SK-N-SH (cell line): ENCODE measurements around the gene FRMPD4. TPM values are rescaled to one million over a fixed set of nuclear protein-coding genes. Genes with fewer than 3 reads are reported as not detected.

Experiments
- CTCF ChIA-PET: fragments of 300-600, 350-600 bp; formaldehyde crosslinking; extraction: SDS; loops from one replicate; lab custom pipeline; 2021; lab: Yijun Ruan, JAX
- POLR2A ChIA-PET: fragments of 350-600 bp; sonication (Branson Sonifier 250); formaldehyde crosslinking; extraction: SDS; loops from one replicate; lab custom pipeline; 2020; ENCODE audit warnings: antibody characterized with exemption, inconsistent platforms; lab: Yijun Ruan, JAX
- DNase-seq: peaks from one replicate; pipeline ENCODE4 v3.0.0; 2012
- H2AFZ ChIP-seq: fragments of 200-600 bp; sonication (generic); 2 replicates; pipeline ENCODE4 v1.8.1; 2016; ENCODE audit warnings: antibody characterized with exemption, mild to moderate bottlenecking, low read depth
- H3F3A ChIP-seq: fragments of 200-600 bp; sonication (generic); replicated peaks from 2 replicates; pipeline ENCODE3; 2016; ENCODE audit warnings: antibody characterized with exemption, mild to moderate bottlenecking; ENCODE audit not compliant: insufficient read depth
- H3K27ac ChIP-seq, 2 experiments: fragments of 200-500 bp in 1 of 2; fragments of 200-600 bp in 1 of 2; sonication (Bioruptor generic) in 1 of 2; sonication (generic), shearing (Covaris generic) in 1 of 2; 2 replicates each; pipeline versions ENCODE4 v1.5.1 to v1.6.1; 2014 to 2016; ENCODE audit warnings: low read depth in 2 of 2, inconsistent platforms in 1 of 2, low read length in 1 of 2, mild to moderate bottlenecking in 1 of 2, mixed read lengths in 1 of 2
- H3K27me3 ChIP-seq: fragments of 200-600 bp; sonication (generic), shearing (Covaris generic); 2 replicates; pipeline ENCODE4 v1.6.1; 2016; ENCODE audit warnings: mixed run types; ENCODE audit not compliant: insufficient read depth
- H3K36me3 ChIP-seq, 2 experiments: fragments of 200-500 bp in 1 of 2; fragments of 200-600 bp in 1 of 2; sonication (Bioruptor generic) in 1 of 2; sonication (generic) in 1 of 2; replicated peaks in 1 of 2; 2 replicates each; pipeline versions ENCODE3 to v1.5.1; 2014 to 2016; ENCODE audit warnings: low read length in 1 of 2, mild to moderate bottlenecking in 1 of 2; ENCODE audit not compliant: insufficient read depth in 2 of 2, control insufficient read depth in 1 of 2
- H3K4me1 ChIP-seq, 2 experiments: fragments of 200-500 bp in 1 of 2; fragments of 200-600 bp in 1 of 2; sonication (Bioruptor generic) in 1 of 2; sonication (generic), shearing (Covaris generic) in 1 of 2; 2 replicates each; pipeline versions ENCODE4 v1.5.1 to v1.6.1; 2014 to 2016; ENCODE audit warnings: low read depth in 1 of 2, low read length in 1 of 2, mixed run types in 1 of 2; ENCODE audit not compliant: insufficient read depth in 2 of 2, control insufficient read depth in 1 of 2
- H3K4me2 ChIP-seq: fragments of 200-600 bp; sonication (generic), shearing (Covaris generic); 2 replicates; pipeline ENCODE4 v1.6.1; 2017; ENCODE audit warnings: mixed run types
- H3K4me3 ChIP-seq, 2 experiments: fragments of 200-500 bp in 1 of 2; fragments of 200-600 bp in 1 of 2; sonication (Bioruptor generic) in 1 of 2; sonication (generic), shearing (Covaris generic) in 1 of 2; 2 replicates each; pipeline versions ENCODE4 v1.5.1 to v1.8.1; 2014 to 2016; ENCODE audit warnings: low read depth in 2 of 2, inconsistent platforms in 1 of 2, low read length in 1 of 2, mild to moderate bottlenecking in 1 of 2, mixed read lengths in 1 of 2, moderate library complexity in 1 of 2
- H3K79me2 ChIP-seq: fragments of 200-600 bp; sonication (generic); 2 replicates; pipeline ENCODE4 v1.8.1; 2017; ENCODE audit warnings: mild to moderate bottlenecking; ENCODE audit not compliant: insufficient read depth
- H3K9ac ChIP-seq: fragments of 200-600 bp; sonication (generic); 2 replicates; pipeline ENCODE4 v1.6.1; 2017; ENCODE audit warnings: mixed run types
- H3K9me2 ChIP-seq: fragments of 200-600 bp; sonication (generic); 2 replicates; pipeline ENCODE4 v1.6.1; 2017; ENCODE audit warnings: mixed run types
- H3K9me3 ChIP-seq: fragments of 200-600 bp; sonication (generic); 2 replicates; pipeline ENCODE4 v1.6.1; 2017; ENCODE audit warnings: mixed run types, mild to moderate bottlenecking, moderate library complexity
- H4K20me1 ChIP-seq: fragments of 200-600 bp; sonication (generic); 2 replicates; pipeline ENCODE4 v1.6.1; 2017; ENCODE audit warnings: mild to moderate bottlenecking, mixed run types; ENCODE audit not compliant: insufficient read depth
- CHD2 ChIP-seq: fragments of 150-350 bp; IDR thresholded peaks from 2 replicates; pipeline ENCODE4 v1.6.1; 2018; ENCODE audit warnings: low read length; ENCODE audit not compliant: partially characterized antibody
- CTCF ChIP-seq: fragments of 200-600 bp; sonication (generic); IDR thresholded peaks from 2 replicates; pipeline ENCODE4 v1.6.1; 2017; ENCODE audit warnings: antibody characterized with exemption, mild to moderate bottlenecking, moderate library complexity
- ELF1 ChIP-seq: IDR thresholded peaks from 2 replicates; pipeline ENCODE4 v1.4.0; 2012
- EP300 ChIP-seq, 2 experiments: IDR thresholded peaks; 2 replicates each; pipeline versions ENCODE4 v1.4.0 to v1.6.1; 2012; ENCODE audit warnings: borderline replicate concordance in 1 of 2, low read depth in 1 of 2, low read length in 1 of 2
- FOSL2 ChIP-seq: IDR thresholded peaks from 2 replicates; pipeline ENCODE4 v1.4.0; 2012; ENCODE audit warnings: low read depth, mild to moderate bottlenecking, moderate library complexity, borderline replicate concordance
- FOXM1 ChIP-seq: IDR thresholded peaks from 2 replicates; pipeline ENCODE4 v1.4.0; 2012; ENCODE audit warnings: low read depth, mild to moderate bottlenecking
- GABPA ChIP-seq: IDR thresholded peaks from 2 replicates; pipeline ENCODE4 v1.4.0; 2012; ENCODE audit warnings: low read depth, mild to moderate bottlenecking
- GATA2 ChIP-seq: sonication (generic); formaldehyde crosslinking; IDR thresholded peaks from 2 replicates; pipeline ENCODE4 v1.5.0; 2020; ENCODE audit warnings: mild to moderate bottlenecking, missing genetic modification reagents
- JUND ChIP-seq: IDR thresholded peaks from 2 replicates; pipeline ENCODE4 v1.4.0; 2012
- MEF2A ChIP-seq: IDR thresholded peaks from 2 replicates; pipeline ENCODE4 v1.4.0; 2012; ENCODE audit warnings: low read depth, borderline replicate concordance
- MXI1 ChIP-seq: IDR thresholded peaks from 2 replicates; pipeline ENCODE4 v1.6.1; 2012; ENCODE audit warnings: mild to moderate bottlenecking, low read depth, low read length, improper control_type of control experiment
- NFIC ChIP-seq: IDR thresholded peaks from 2 replicates; pipeline ENCODE4 v1.4.0; 2012; ENCODE audit warnings: borderline replicate concordance
- POLR2AphosphoS5 ChIP-seq: IDR thresholded peaks from 2 replicates; pipeline ENCODE4 v1.6.1; 2012; ENCODE audit warnings: low read depth, low read length
- RCOR1 ChIP-seq: fragments of 150-350 bp; IDR thresholded peaks from 2 replicates; pipeline ENCODE4 v1.6.1; 2017; ENCODE audit warnings: antibody characterized with exemption, low read length
- REST ChIP-seq: IDR thresholded peaks from 2 replicates; pipeline ENCODE4 v1.6.1; 2012; ENCODE audit warnings: mild to moderate bottlenecking, low read depth, low read length, moderate library complexity
- RFX5 ChIP-seq: IDR thresholded peaks from 2 replicates; pipeline ENCODE4 v1.6.1; 2012; ENCODE audit warnings: mild to moderate bottlenecking, improper control_type of control experiment, low read length
- RXRA ChIP-seq: IDR thresholded peaks from 2 replicates; pipeline ENCODE4 v1.4.0; 2012; ENCODE audit warnings: low read depth, mild to moderate bottlenecking, borderline replicate concordance
- SIN3A ChIP-seq: IDR thresholded peaks from 2 replicates; pipeline ENCODE4 v1.6.1; 2012; ENCODE audit warnings: low read depth, mild to moderate bottlenecking, low read length, moderate library complexity, borderline replicate concordance
- TCF12 ChIP-seq: IDR thresholded peaks from 2 replicates; pipeline ENCODE4 v1.4.0; 2012
- YY1 ChIP-seq: IDR thresholded peaks from 2 replicates; pipeline ENCODE4 v1.4.0; 2012; ENCODE audit warnings: low read depth, mild to moderate bottlenecking
- ZBTB33 ChIP-seq: IDR thresholded peaks from 2 replicates; pipeline ENCODE4 v1.4.0; 2012; ENCODE audit warnings: low read depth, borderline replicate concordance
- WGBS: methylation state at CpG from one replicate; pipeline ENCODE4 v1.1.6; 2017; ENCODE audit warnings: low lambda C conversion rate; 5-methylcytosine and 5-hydroxymethylcytosine counted together
- polyA plus RNA-seq, 3 experiments: library from polyadenylated mRNA; depleted of rRNA; stranded (reverse); fragments of >200 nt; gene quantifications; 2 replicates each; pipeline ENCODE4 v1.2.3, GENCODE V29; 2012
- TF ChIP-seq, protein P1 (sequence below): fragments of 150-350 bp; IDR thresholded peaks from 2 replicates; pipeline ENCODE4 v1.6.1; 2016; ENCODE audit warnings: mild to moderate bottlenecking, low read depth, low read length

The FRMPD4 gene
- polyA plus RNA-seq, 1 of the 3 experiments (the other 2 are of a cell fraction): not detected

GRCh38 chrX:12325171-12325570 lies 186.9 kb downstream of the FRMPD4 start:
- no peak for TF ChIP-seq JUND
- no peak for TF ChIP-seq MXI1
- TF ChIP-seq, protein P1, sequence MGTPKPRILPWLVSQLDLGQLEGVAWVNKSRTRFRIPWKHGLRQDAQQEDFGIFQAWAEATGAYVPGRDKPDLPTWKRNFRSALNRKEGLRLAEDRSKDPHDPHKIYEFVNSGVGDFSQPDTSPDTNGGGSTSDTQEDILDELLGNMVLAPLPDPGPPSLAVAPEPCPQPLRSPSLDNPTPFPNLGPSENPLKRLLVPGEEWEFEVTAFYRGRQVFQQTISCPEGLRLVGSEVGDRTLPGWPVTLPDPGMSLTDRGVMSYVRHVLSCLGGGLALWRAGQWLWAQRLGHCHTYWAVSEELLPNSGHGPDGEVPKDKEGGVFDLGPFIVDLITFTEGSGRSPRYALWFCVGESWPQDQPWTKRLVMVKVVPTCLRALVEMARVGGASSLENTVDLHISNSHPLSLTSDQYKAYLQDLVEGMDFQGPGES: no peak
- TF ChIP-seq GABPA: no peak
- TF ChIP-seq RCOR1: no peak
- no peak for TF ChIP-seq FOSL2
- no peak for TF ChIP-seq TCF12
- TF ChIP-seq EP300 (IDR thresholded peaks at IDR 0.05; ENCODE audit: borderline replicate concordance in 1 of 2, low read depth in 1 of 2, low read length in 1 of 2): no peak
- TF ChIP-seq REST: no peak
- TF ChIP-seq SIN3A: no peak
- ChIA-PET POLR2A (no interaction called here), CTCF (no interaction called here)
- Histone ChIP-seq H3K4me1 (no peaks in the 10 kb centered on the region), H4K20me1 (no peaks in the 10 kb centered on the region), H3K79me2 (no peaks in the 10 kb centered on the region), H2AFZ (no peak overlapping the region), H3F3A (no peaks in the 10 kb centered on the region), H3K4me2 (no peak overlapping the region), H3K4me3 (no peak overlapping the region), H3K9me3 (no peaks in the 10 kb centered on the region), H3K9ac (no peak overlapping the region), H3K36me3 (no peaks in the 10 kb centered on the region), H3K9me2 (no peaks in the 10 kb centered on the region), H3K27me3 (no peaks in the 10 kb centered on the region), H3K27ac (no peak overlapping the region)
- 9% methylated on average over 2 of the region's 2 CpGs for WGBS
- no peak for DNase-seq

- H3K4me3 ChIP-seq: no peak overlapping the region
- H3K4me1 ChIP-seq: no peaks in the 10 kb centered on the region
- H3K79me2 ChIP-seq: no peaks in the 10 kb centered on the region
- DNase-seq: no peak
- no peaks in the 10 kb centered on the region for H4K20me1 ChIP-seq
- H3K9ac ChIP-seq: no peak overlapping the region
- no peaks in the 10 kb centered on the region for H3K9me2 ChIP-seq
- H3K4me2 ChIP-seq: no peak overlapping the region
- peaks cover 5% of the 10 kb centered on the region; the same call in 1 of the 2 replicates for H3K27me3 ChIP-seq
- H3K27ac ChIP-seq: no peak overlapping the region
- no peaks in the 10 kb centered on the region for H3K36me3 ChIP-seq
- H2AFZ ChIP-seq: no peak overlapping the region
- H3K9me3 ChIP-seq: no peaks in the 10 kb centered on the region
- CTCF ChIA-PET: no interaction called here
- POLR2A ChIA-PET: no interaction called here
- no peaks in the 10 kb centered on the region for H3F3A ChIP-seq
- no peak for TF ChIP-seq NFIC
- TF ChIP-seq ZBTB33: no peak
- no peak for TF ChIP-seq ELF1
- TF ChIP-seq FOSL2: no peak
- TF ChIP-seq FOXM1: no peak
- TF ChIP-seq EP300 (IDR thresholded peaks at IDR 0.05; ENCODE audit: borderline replicate concordance in 1 of 2, low read depth in 1 of 2, low read length in 1 of 2): no peak
- TF ChIP-seq POLR2AphosphoS5: no peak
- TF ChIP-seq CTCF: no peak
- no peak for TF ChIP-seq GATA2
- TF ChIP-seq MXI1: no peak
- no peak for TF ChIP-seq RXRA
- no peak for TF ChIP-seq CHD2
- TF ChIP-seq YY1: no peak
- no peak for TF ChIP-seq MEF2A
- TF ChIP-seq JUND: no peak
- TF ChIP-seq RFX5: no peak
These were observed 189.6 kb downstream of the FRMPD4 start for GRCh38 chrX:12327836-12328235.
